HL-60 (cell line): Measurements from ENCODE around the gene NCOA5.

Experiments used
- GABPA ChIP-seq: IDR thresholded peaks from 2 replicates; pipeline ENCODE4 v1.6.1; 2012; ENCODE audit warnings: low read depth
- POLR2AphosphoS5 ChIP-seq: IDR thresholded peaks from 2 replicates; pipeline ENCODE4 v1.6.1; 2012; ENCODE audit warnings: low read depth
- REST ChIP-seq: IDR thresholded peaks from 2 replicates; pipeline ENCODE4 v1.6.1; 2012; ENCODE audit warnings: low read depth; ENCODE audit not compliant: insufficient replicate concordance
- SPI1 ChIP-seq: IDR thresholded peaks from 2 replicates; pipeline ENCODE4 v1.6.1; 2012; ENCODE audit warnings: low read depth, mild to moderate bottlenecking, borderline replicate concordance
- TF ChIP-seq, protein P1 (sequence below): IDR thresholded peaks from one replicate; pipeline ENCODE4 v1.5.1; 2011; ENCODE audit warnings: low read length, control low read depth, inconsistent platforms; ENCODE audit not compliant: insufficient read depth

DNA sequence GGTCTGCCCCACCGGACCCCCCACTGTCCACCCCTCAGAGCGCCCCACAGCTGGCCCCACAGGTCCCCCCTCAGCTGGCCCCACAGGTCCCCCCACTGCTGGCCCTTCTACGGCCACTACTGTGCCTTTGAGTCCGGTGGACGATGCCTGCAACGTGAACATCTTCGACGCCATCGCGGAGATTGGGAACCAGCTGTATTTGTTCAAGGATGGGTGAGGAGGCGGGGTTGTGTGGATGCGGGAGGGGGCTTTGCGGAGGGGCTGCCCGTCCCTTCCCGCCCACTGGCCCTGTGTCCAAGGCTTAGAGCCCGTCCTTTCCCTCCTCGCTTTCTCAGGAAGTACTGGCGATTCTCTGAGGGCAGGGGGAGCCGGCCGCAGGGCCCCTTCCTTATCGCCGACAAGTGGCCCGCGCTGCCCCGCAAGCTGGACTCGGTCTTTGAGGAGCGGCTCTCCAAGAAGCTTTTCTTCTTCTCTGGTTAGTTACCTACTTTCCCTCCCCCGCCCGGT, 76.4 kb downstream of the NCOA5 start:
- TF ChIP-seq, protein P1, sequence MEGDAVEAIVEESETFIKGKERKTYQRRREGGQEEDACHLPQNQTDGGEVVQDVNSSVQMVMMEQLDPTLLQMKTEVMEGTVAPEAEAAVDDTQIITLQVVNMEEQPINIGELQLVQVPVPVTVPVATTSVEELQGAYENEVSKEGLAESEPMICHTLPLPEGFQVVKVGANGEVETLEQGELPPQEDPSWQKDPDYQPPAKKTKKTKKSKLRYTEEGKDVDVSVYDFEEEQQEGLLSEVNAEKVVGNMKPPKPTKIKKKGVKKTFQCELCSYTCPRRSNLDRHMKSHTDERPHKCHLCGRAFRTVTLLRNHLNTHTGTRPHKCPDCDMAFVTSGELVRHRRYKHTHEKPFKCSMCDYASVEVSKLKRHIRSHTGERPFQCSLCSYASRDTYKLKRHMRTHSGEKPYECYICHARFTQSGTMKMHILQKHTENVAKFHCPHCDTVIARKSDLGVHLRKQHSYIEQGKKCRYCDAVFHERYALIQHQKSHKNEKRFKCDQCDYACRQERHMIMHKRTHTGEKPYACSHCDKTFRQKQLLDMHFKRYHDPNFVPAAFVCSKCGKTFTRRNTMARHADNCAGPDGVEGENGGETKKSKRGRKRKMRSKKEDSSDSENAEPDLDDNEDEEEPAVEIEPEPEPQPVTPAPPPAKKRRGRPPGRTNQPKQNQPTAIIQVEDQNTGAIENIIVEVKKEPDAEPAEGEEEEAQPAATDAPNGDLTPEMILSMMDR, result no peak
- TF ChIP-seq GABPA, result no peak
- TF ChIP-seq POLR2AphosphoS5, result no peak
- no peak for TF ChIP-seq SPI1
- TF ChIP-seq REST, result no peak
